Glutamatergic neuron (in vitro differentiated cells): ENCODE measurements around the gene PIK3R1. TPM values are rescaled to one million over a fixed set of nuclear protein-coding genes. Genes with fewer than 3 reads are reported as not detected.

Source experiments
- DNase-seq: peaks from one replicate; pipeline ENCODE4 v3.0.0; 2022
- H3K27ac Mint-ChIP-seq: one replicate; pipeline ENCODE4 v1.8.0; 2020; ENCODE audit warnings: mild to moderate bottlenecking, mixed read lengths, inconsistent platforms; ENCODE audit not compliant: unreplicated experiment
- H3K27me3 Mint-ChIP-seq: one replicate; pipeline ENCODE4 v1.8.0; 2020; ENCODE audit warnings: mild to moderate bottlenecking, moderate library complexity, mixed read lengths, inconsistent platforms; ENCODE audit not compliant: unreplicated experiment
- H3K36me3 Mint-ChIP-seq: one replicate; pipeline ENCODE4 v1.8.0; 2020; ENCODE audit warnings: mild to moderate bottlenecking, mixed read lengths, inconsistent platforms; ENCODE audit not compliant: unreplicated experiment
- H3K4me1 Mint-ChIP-seq: one replicate; pipeline ENCODE4 v1.8.0; 2020; ENCODE audit warnings: mild to moderate bottlenecking, low read depth, mixed read lengths, inconsistent platforms; ENCODE audit not compliant: unreplicated experiment
- H3K4me3 Mint-ChIP-seq: one replicate; pipeline ENCODE4 v1.8.0; 2020; ENCODE audit warnings: mild to moderate bottlenecking, mixed read lengths, inconsistent platforms; ENCODE audit not compliant: unreplicated experiment
- H3K9me3 Mint-ChIP-seq: one replicate; pipeline ENCODE4 v1.8.0; 2020; ENCODE audit warnings: mild to moderate bottlenecking, moderate library complexity, mixed read lengths, inconsistent platforms; ENCODE audit not compliant: unreplicated experiment
- CTCF ChIP-seq: fragments of 200-600 bp; sonication (generic); IDR thresholded peaks from one replicate; pipeline ENCODE4 v1.5.0; 2021; ENCODE audit not compliant: partially characterized antibody, unreplicated experiment
- total RNA-seq: library from RNA; stranded (reverse); fragmentation: NEBNext Ultra II Directional; extraction: Animal tissue kit (Norgen Biotek cat#: 25700); gene quantifications from one replicate; pipeline ENCODE4 v1.2.1, GENCODE V29; 2021; ENCODE audit not compliant: unreplicated experiment

Gene PIK3R1
- total RNA-seq, 1 donor from 2014 or later = 49.4 TPM

GRCh38 chr5:68266457-68266856 lies 50.9 kb downstream of the PIK3R1 start:
- Mint-ChIP-seq H3K27ac (no peak overlapping the region), H3K4me1 (peaks cover 26% of the 10 kb centered on the region), H3K4me3 (no peak overlapping the region)

GRCh38 chr5:68267066-68267465 lies 51.5 kb downstream of the PIK3R1 start:
- Mint-ChIP-seq H3K27ac (no peak overlapping the region), H3K9me3 (no peaks in the 10 kb centered on the region), H3K4me1 (peaks cover 25% of the 10 kb centered on the region), H3K4me3 (no peak overlapping the region), H3K27me3 (no peaks in the 10 kb centered on the region), H3K36me3 (no peaks in the 10 kb centered on the region)
- DNase-seq = no peak
- no peak for TF ChIP-seq CTCF

More at GRCh38 chr5:68266457-68266856, 50.9 kb downstream of the PIK3R1 start:
- Mint-ChIP-seq H3K36me3 (no peaks in the 10 kb centered on the region), H3K27me3 (no peaks in the 10 kb centered on the region), H3K9me3 (no peaks in the 10 kb centered on the region)
- DNase-seq = no peak
- no peak for TF ChIP-seq CTCF

- Mint-ChIP-seq H3K4me1 (peaks cover 28% of the 10 kb centered on the region), H3K9me3 (no peaks in the 10 kb centered on the region), H3K36me3 (no peaks in the 10 kb centered on the region), H3K27me3 (no peaks in the 10 kb centered on the region), H3K27ac (no peak overlapping the region), H3K4me3 (no peak overlapping the region)
- no peak for DNase-seq
- no peak for TF ChIP-seq CTCF
These were observed 52.7 kb downstream of the PIK3R1 start for GRCh38 chr5:68268101-68268851.

GRCh38 chr5:68268852-68269130 lies 53.2 kb downstream of the PIK3R1 start:
- no peak for TF ChIP-seq CTCF
- H3K36me3 Mint-ChIP-seq = no peaks in the 10 kb centered on the region
- H3K27ac Mint-ChIP-seq = no peak overlapping the region
- no peak overlapping the region for H3K4me3 Mint-ChIP-seq
- H3K4me1 Mint-ChIP-seq = peaks cover 31% of the 10 kb centered on the region
- H3K27me3 Mint-ChIP-seq = no peaks in the 10 kb centered on the region
- DNase-seq = no peak
- no peaks in the 10 kb centered on the region for H3K9me3 Mint-ChIP-seq

GRCh38 chr5:68269820-68270219 lies 54.3 kb downstream of the PIK3R1 start:
- Mint-ChIP-seq H3K9me3 (no peaks in the 10 kb centered on the region), H3K4me3 (no peak overlapping the region), H3K4me1 (peaks cover 40% of the 10 kb centered on the region), H3K36me3 (no peaks in the 10 kb centered on the region), H3K27ac (no peak overlapping the region), H3K27me3 (no peaks in the 10 kb centered on the region)
- no peak for DNase-seq
- TF ChIP-seq CTCF = no peak
